GM19438 (cell line): ENCODE results near the gene STPG4.
"Not testable (repeated sequence)": the region's sequence is repeated elsewhere in the genome, so short reads cannot be mapped to it uniquely, and the experiment has no call there.

Source experiments
- ATAC-seq: cut with Tn5 transposase; IDR thresholded peaks from one replicate; pipeline ENCODE4 v1.9.1; 2021; ENCODE audit warnings: low read depth; ENCODE audit not compliant: unreplicated experiment

STPG4 gene

GRCh38 chr2:47173986-47174732, 19.1 kb upstream of the STPG4 start:
- no peak for ATAC-seq

- no peak for ATAC-seq
These were observed 18.0 kb upstream of the STPG4 start for GRCh38 chr2:47172922-47173695.

GRCh38 chr2:47172156-47172921, 17.2 kb upstream of the STPG4 start:
- ATAC-seq = no peak

GRCh38 chr2:47169784-47170183, 14.7 kb upstream of the STPG4 start:
- ATAC-seq = no peak

- ATAC-seq = not testable (repeated sequence)
These were observed 13.8 kb upstream of the STPG4 start for GRCh38 chr2:47168895-47169294.

- ATAC-seq = no peak
These were observed 12.0 kb upstream of the STPG4 start for GRCh38 chr2:47167149-47167548.

GRCh38 chr2:47165001-47165555, 10.0 kb upstream of the STPG4 start:
- ATAC-seq = no peak

- no peak for ATAC-seq
These were observed 7.7 kb upstream of the STPG4 start for GRCh38 chr2:47162780-47163179.

- no peak for ATAC-seq
These were observed 6.4 kb upstream of the STPG4 start for GRCh38 chr2:47161475-47161874.

- no peak for ATAC-seq
These were observed 5.6 kb upstream of the STPG4 start for GRCh38 chr2:47160660-47161059.

- ATAC-seq = no peak
These were observed 5.1 kb upstream of the STPG4 start for GRCh38 chr2:47160211-47160610.

GRCh38 chr2:47159627-47160026, 4.5 kb upstream of the STPG4 start:
- no peak for ATAC-seq

GRCh38 chr2:47158576-47158975, 3.5 kb upstream of the STPG4 start:
- ATAC-seq = no peak

GRCh38 chr2:47152803-47153202, 2.3 kb downstream of the STPG4 start:
- no peak for ATAC-seq

GRCh38 chr2:47150175-47150574, 4.9 kb downstream of the STPG4 start:
- ATAC-seq = no peak

- ATAC-seq = no peak
These were observed 8.1 kb downstream of the STPG4 start for GRCh38 chr2:47147021-47147420.

- no peak for ATAC-seq
These were observed 9.6 kb downstream of the STPG4 start for GRCh38 chr2:47145466-47145865.

GRCh38 chr2:47141520-47141919, 13.6 kb downstream of the STPG4 start:
- ATAC-seq = no peak

- no peak for ATAC-seq
These were observed 20.6 kb downstream of the STPG4 start for GRCh38 chr2:47134386-47135090.

- ATAC-seq = no peak
These were observed 22.1 kb downstream of the STPG4 start for GRCh38 chr2:47133046-47133445.
